HEK293 (cell line): ENCODE measurements around the gene ANKRD63.

Experiments used
- CTCF ChIP-seq: fragments of 450-650 bp; formaldehyde crosslinking; IDR thresholded peaks from 2 replicates; pipeline ENCODE4 v1.5.1; 2016; ENCODE audit warnings: missing biosample characterization, missing genetic modification characterization
- ZSCAN23 ChIP-seq: fragments of 450-650 bp; formaldehyde crosslinking; IDR thresholded peaks from 2 replicates; pipeline ENCODE4 v1.5.1; 2016; ENCODE audit warnings: missing biosample characterization, missing genetic modification characterization

- TF ChIP-seq ZSCAN23 (tag by site-specific recombination) (no peak), CTCF (tag by site-specific recombination) (no peak)
Observed at GRCh38 chr15:40295877-40296560, 13.2 kb upstream of the ANKRD63 start.
